C4-2B (cell line): ENCODE data around the gene TRAF2.

Source experiments
- H3K27ac ChIP-seq: fragments of 450-650 bp; 2 replicates; pipeline ENCODE4 v1.5.1; 2017
- ZFX ChIP-seq: fragments of 450-650 bp; IDR thresholded peaks from 2 replicates; pipeline ENCODE4 v1.6.1; 2017
- TF ChIP-seq, protein P1 (sequence below): fragments of 450-650 bp; conservative IDR thresholded peaks from 2 replicates; pipeline ENCODE4 v1.5.1; 2017; ENCODE audit warnings: mild to moderate bottlenecking

TRAF2 gene

DNA sequence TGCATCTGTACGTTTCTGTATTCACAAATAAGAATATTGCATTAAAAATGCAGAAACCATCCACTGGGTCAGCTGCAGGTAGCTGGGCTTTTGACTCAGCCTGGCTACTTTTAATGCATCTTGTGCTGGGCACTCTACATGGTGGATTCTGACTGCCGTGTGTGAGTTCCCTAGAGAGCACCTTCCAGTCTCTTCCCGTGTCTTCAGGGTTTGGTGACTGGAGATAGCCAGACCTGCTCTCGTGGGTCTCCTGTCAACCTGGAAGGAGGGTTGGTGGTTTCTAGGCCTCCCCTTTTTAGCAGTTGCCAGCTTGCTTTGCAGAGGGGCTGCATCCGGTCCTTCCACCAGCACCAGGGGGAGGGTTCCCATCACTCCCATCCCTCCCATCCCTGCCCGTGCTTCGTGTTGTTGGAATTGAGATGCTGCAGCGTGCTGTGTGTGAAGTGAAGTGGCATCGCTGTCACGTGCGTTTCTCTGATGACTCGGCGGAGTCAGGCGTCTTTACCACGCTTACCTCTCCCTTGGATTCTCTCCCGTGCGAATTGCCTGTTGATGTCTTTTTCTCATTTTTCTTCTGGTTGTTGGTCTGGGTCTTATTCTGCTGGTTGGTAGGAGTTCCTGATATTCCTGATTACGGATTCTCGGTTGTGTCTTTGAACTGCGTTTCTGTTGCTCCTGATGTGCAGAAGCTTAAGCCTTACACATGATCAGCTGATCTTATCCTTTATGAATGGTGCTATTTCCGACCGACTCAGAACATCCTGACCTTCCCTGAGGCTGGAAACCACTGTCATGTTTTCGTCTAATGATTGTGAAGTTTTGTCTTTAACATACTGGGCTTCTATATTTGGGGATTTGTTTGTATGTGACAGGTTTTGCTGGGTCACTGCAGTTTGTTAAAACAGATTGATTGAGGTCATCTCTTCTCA is 41.3 kb downstream of the TRAF2 start:
- H3K27ac ChIP-seq: no peak overlapping the region
- TF ChIP-seq, protein P1, sequence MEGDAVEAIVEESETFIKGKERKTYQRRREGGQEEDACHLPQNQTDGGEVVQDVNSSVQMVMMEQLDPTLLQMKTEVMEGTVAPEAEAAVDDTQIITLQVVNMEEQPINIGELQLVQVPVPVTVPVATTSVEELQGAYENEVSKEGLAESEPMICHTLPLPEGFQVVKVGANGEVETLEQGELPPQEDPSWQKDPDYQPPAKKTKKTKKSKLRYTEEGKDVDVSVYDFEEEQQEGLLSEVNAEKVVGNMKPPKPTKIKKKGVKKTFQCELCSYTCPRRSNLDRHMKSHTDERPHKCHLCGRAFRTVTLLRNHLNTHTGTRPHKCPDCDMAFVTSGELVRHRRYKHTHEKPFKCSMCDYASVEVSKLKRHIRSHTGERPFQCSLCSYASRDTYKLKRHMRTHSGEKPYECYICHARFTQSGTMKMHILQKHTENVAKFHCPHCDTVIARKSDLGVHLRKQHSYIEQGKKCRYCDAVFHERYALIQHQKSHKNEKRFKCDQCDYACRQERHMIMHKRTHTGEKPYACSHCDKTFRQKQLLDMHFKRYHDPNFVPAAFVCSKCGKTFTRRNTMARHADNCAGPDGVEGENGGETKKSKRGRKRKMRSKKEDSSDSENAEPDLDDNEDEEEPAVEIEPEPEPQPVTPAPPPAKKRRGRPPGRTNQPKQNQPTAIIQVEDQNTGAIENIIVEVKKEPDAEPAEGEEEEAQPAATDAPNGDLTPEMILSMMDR: no peak
- TF ChIP-seq ZFX: no peak

DNA sequence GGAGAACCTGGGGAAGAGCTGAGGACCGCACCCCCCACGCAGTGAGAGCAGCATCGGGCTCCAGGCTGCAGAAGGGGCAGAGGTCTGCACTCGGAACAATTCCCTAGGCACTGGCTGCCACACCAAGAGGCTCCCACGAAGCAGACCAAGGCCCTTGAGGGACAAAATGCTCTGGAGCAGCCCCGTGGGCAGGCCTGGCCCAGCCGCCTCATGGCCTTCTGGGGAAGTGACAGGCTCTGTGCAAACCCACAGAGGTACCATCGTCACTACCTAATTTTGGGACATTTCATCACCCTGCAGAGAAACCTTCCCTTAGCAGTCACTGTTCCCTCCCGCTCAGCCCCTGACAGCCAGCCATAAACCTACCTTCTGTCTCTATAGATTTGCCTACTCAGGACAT is 42.3 kb downstream of the TRAF2 start:
- H3K27ac ChIP-seq: no peak overlapping the region
- TF ChIP-seq ZFX: no peak
- TF ChIP-seq, protein P1: no peak

DNA sequence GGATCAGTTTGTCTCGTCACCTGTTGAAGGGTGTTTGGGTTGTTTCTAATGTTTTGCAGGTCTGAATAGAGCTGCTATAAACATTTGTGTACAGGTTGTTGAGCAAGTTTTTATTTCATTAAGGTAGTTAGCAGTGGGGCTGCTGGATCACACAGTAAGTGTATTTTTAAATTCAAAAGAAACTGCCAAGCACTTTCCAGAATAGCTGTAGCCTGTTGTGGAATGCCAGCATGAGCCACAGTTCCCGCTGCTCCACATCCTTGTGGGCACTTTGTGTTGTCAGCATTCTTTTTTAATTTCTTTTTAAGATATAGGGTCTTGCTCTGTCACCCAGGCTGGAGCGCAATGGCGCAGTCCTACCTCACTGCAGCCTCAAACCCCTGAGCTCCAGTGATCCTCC is 43.7 kb downstream of the TRAF2 start:
- TF ChIP-seq, protein P1: no peak
- TF ChIP-seq ZFX: no peak
- H3K27ac ChIP-seq: no peak overlapping the region

DNA sequence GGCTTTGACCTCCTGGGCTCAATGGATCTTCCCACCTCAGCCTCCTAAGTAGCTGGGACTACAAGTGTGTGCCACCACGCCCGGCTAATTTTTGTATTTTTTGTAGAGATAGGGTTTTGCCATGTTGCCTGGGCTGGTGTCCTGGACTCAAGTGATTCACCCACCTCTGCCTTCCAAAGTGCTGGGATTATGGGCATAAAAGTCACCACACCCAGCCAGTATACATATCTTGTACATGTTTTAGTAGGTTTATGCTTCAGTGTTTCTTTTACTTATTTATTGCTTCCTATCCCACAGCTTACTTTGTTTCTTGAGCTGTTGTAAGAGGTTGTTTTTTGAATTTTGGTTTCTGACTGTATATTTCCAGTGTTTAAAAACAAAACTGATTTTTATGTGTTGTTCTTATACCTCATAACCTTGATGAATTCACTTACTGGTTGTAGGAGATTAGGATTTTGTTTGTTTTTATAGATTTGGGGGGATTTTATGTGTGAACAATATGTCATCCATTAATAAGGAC is 45.4 kb downstream of the TRAF2 start:
- TF ChIP-seq, protein P1: no peak
- TF ChIP-seq ZFX: no peak
- no peak overlapping the region for H3K27ac ChIP-seq

DNA sequence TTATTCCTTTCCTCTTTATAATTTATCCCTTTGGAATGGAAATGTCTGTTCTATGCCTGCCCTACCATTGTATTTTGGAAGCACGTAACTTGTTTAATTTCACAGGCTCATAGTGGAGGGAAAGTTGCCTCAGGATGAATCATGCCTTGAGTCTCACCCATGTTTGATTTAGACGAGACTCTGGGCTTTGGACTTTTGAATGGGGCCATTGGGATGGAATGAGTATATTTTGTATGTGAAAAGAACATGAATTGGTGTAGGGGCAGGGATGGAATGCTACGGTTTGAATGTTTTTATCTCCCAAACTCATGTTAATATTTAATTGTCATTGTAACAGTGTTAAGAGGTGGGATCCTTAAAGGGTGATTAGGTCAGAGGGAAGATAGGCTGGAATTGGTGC is 48.0 kb downstream of the TRAF2 start:
- no peak for TF ChIP-seq ZFX
- TF ChIP-seq, protein P1: no peak
- H3K27ac ChIP-seq: no peak overlapping the region

DNA sequence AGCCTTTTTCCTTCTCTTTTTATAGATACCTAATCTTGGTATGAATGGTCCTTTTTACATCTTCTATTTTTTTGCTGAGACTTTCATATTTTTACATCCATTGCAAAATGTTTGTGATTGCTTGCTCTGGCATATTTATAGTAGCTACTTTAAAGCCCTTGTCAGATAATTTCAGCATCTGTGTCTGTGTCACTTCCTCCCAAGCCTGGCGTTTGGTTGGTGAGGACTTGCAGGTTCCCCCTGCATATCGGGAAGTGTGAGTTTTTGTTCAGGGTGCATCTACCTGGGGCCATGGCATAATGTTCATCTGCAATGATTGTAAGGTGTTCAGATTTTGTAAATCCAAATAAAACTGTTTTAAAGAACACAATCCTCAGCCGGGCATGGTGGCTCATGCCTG is 49.3 kb downstream of the TRAF2 start:
- TF ChIP-seq, protein P1: no peak

DNA sequence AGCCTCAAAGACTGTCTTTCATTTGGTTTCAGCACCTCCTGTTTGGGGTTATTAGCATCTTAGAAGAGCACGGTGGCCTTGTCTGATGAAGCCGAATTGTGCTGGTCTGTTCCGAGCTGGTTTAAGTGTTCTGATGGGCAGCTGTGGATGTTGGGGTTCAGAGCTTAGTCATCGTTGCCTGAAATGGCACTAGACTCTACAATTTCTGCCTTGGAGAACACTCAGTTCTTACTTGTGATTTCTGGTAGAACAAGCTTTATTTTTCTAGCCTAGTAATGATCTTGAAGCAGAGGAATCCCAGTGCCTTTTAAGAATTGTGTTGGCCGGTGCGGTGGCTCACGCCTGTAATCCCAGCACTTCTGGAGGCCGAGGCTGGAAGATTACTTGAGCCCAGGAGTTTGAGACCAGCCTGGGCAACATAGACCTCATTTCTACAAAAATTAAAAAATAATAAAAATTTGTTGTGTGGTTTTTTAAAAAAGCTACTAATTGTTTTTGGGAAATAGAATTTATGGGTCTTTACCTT is 50.4 kb downstream of the TRAF2 start:
- TF ChIP-seq, protein P1: no peak
- TF ChIP-seq ZFX: no peak
- no peak overlapping the region for H3K27ac ChIP-seq

More for the DNA sequence above, 49.3 kb downstream of the TRAF2 start:
- H3K27ac ChIP-seq: no peak overlapping the region
